Activated T-helper 1 cell treated with Interleukin-2 at 50 U/mL for 16 hours (primary cell): ENCODE results near the gene METTL8.
A peak's percentile ranks its signal among the peaks of the same experiment; 100 is the strongest.
"Not testable (repeated sequence)": the region's sequence is repeated elsewhere in the genome, so short reads cannot be mapped to it uniquely, and the experiment has no call there.

Experiments used
- DNase-seq: peaks from one replicate; pipeline ENCODE4 v3.0.0-alpha.2; 2020; ENCODE audit warnings: low read depth

The METTL8 gene

DNA sequence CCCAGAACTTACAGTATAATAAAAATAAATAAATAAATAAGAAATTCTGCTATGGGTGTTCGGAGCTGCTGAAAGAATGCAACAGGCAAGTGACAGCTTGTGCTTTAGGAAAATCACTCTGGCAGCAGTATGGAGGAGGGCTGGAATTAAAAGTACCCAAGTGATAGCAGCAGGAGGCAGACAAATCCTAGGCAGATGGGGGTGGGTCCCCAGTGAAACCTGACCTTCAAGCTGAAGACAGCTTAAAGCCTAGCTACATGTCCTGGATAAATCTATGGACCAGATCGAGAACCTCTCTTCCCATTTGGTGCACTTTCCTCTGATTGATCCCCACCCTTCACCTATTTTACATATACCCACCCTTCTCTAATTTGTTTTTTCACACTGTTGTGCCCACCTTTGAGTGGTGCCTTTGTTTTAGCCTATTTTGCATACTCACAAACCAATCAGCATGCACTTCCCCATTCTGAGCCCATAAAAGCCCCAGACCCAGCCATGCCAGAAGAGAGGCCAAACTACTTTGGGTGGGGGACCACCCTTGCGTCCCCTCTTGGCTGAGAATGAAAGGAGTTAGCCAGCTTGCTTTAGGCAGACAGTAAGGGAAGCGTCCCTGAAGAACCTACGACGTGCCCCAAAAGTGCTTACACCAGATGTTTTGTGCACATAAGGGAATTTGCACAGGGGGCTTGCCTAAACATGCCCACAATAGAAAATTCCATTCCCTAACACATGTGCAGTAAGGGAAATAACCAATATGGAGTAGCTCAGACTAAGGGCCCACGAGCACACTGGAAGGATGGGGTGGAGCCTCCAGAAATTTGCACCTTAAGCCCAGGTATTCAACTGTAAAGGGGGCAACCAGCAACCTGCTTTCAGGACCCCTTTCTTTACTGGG lies 3.0 kb downstream of the METTL8 start:
- no peak for DNase-seq

- DNase-seq, result not testable (repeated sequence)
Measured at GRCh38 chr2:171422710-171423495, 10.9 kb downstream of the METTL8 start.

DNA sequence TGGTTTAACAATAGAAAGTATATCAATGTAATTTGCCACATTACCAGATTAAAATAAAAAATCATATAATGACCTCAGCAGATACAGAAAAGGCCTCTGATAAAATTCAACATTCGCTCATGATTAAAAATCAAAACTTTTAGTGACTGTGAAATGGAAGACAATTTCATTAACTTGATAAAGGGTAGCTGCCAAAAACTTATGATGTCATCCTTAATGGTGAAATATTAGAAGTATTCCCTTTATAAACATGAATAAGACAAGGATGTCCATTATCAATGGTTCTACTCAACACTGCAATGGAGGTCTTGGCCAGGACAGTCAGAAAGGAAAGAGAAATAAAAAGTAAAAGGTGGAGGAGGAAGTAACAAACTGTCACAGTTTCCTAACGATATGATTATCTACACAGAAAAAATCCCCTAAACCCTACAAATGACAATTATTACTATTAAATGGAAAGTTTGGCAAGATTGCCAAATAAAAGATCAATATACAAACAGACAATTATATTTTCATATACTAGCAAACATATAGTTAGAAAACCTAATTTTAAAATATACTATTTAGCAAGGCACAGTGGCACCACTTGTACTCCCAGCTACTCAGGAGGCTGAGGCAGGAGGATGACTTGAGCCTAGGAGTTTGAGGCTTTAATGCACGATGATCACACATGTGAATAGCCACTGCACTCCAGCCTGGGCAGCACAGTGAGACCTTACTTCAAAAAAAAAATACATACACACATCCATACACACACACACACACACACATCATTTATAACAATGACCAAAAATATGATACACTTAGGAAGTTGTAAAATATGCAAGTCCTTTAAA lies 12.8 kb downstream of the METTL8 start:
- no peak for DNase-seq

DNA sequence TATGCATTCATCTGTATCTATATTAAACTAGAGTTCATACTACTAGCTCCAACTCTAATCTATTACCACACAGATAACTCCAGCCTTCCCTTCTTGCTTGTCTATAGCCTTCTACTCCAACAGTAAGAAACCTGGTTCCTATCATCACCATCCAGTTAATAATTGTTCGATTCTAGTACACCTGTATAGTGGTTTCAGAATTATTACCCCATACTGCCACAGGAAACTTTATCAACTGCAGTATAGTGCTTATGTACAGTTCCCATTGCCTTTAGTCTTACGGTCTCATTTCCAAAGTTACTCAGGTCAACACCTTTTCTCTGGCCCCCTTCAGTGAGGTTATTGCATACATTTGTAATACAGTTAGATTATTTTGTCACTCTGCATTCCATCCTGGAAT lies 14.5 kb downstream of the METTL8 start:
- DNase-seq, result no peak

DNA sequence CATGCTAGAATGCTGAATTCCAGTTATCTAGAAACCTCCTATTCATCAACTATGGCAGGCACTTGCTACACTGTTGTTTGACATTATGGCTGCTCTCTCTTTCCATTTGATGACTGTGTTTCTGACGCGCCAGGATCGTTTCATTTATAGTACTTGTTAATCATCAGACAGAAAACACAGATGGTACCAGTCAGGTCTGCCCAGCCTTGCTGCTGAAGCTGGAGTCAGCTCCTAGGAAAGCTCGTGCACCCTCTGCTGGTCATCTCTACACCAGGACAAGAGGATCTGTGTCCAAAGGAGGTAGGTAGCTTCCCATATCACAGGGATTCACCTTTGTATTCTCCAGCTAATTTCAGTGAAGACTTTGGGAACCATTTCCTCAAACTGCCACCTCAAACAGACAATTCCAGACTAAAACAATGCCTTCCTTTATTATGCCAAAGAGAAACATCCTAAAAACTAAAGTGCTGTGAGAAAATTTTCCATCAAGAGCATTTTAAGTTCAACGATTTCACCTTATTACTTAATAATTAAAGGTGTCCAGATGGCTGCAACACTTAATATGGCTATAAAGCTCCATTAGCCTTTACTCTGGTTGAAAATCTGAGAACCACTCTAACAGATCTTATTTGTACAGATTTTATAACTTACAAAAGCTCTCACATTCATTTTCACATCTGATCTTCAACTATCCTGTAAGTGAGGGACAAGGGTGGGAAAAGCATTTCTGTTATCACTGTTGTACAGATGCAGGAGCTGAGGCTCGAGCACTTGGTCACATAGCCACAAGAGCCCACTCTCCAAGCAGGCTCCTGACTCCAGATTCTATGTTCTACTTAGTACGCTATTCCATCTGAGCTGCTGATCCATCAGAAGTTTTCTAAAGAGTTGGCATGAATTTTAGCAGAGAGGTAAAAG lies 17.5 kb downstream of the METTL8 start:
- peak; percentile 63 for DNase-seq

GRCh38 chr2:171414645-171415044 lies 19.1 kb downstream of the METTL8 start:
- DNase-seq, result not testable (repeated sequence)

DNA sequence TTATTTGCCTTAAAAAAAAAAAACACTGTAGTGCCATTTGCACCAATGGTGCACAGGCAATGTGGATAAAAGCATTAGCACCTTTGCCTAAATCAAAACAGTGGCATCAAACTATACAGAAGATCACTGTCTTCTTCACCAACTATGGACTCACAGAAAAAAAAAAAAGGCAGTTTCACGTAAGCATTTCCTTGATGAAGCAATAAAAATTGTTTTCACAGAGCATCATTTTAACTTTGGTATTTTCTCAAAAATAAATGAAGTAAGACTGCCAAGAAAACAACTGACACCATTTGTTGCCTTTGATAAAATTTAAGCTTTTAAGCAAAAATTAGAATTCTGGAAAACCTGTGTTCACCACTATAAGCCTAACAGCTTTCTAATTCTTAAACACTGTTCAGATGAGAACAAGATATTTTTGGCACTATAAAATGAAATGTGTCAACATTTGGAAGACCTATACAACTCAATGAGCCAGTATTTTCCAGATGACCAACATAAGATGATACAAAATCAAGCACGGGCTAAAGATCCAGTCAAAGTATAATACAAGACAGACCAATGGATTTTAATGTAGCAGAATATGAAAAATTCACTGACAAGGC lies 21.1 kb downstream of the METTL8 start:
- DNase-seq, result no peak

DNA sequence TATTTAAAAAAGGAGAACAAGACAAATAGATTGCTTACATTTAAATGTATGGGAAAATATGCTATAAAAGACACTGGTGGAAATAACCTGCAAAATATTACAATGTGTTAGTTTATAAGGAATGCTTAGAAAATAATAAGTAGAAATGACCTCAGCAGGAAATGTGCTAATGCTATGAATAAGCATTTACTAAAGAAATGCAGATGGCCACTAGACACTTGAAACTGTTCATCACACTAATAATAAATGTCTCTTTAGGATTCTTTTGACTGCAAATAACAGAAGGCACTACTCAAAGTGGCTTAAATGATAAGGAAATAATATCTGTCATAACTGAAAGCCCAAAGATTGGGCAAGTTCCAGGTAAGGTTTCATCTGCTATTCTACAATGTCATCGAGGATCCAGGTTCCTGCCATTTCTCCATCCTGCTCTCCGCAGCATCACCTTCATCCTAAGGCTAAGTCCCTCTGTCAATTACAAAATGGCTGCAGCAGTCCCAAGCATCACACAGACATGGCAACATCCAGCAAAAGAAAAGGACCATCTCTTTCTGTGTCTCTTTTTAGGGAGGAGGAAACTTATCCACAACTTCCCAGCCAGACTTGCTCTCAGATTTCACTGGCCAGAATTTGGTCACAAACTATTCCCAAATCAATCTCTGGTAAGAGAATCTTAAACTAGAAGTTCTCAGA lies 21.9 kb downstream of the METTL8 start:
- DNase-seq, result no peak

DNA sequence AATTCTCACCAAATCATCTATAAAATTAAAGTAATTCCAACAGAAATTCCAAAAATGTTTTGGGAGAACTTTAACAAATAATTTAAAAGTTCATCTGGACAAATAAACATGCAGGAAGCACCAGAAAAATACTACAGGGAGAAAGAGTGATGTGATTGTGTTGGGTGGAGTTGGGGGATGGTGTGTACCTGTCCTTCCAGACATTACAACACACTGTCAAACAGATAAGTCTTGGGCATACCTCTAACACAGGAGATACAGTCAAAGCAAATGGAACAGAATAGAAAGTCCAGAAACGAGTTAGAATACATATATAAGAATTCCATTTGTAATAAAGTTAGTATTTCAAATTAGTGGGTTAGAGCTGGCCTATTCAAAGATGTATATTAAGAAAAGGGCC lies 22.6 kb downstream of the METTL8 start:
- DNase-seq, result no peak

DNA sequence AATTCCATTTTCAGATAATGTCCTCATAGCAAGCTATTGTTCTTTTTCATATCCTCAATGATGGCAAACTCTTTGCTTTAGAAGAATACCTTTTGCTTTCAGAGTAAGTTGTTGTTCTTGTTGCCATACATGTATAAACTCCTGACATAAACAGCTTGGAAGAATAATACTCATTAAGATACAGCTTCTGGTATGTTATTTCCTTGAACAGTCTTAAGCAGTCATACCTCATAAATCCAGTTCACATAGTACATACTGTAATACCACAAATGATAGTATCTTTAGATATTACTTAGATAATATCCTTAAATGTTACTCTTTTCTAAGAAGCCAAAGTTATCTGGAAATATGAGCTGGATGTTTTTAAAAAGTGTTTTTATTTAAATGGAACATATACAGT lies 23.2 kb downstream of the METTL8 start:
- no peak for DNase-seq

GRCh38 chr2:171410101-171410500 lies 23.7 kb downstream of the METTL8 start:
- DNase-seq, result no peak

DNA sequence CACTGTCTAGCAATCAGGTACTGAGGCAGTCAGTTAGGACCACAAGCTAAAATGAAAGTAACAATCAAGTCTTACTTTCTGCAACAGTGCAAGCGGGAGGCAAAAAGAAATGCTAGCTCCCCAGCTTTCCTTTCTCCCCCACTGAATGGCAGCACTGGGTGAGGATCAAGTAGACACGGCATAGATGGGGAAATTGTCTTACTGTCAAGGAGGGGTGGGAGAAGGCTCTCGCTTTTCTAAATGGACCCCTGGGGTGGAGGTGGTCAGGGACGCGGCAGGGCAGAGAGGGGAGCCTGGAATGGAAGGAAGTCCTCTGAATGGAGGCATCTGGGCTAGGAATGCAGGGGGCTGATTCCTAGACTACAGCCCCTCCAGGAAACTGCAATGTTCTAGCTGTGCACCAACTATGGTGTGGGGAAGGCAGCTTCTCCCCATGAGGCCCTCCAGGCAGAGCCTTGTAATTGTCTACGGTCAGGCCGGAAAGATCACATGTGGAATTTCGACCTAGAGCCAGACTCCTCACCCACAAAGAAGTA lies 24.3 kb downstream of the METTL8 start:
- no peak for DNase-seq

GRCh38 chr2:171407676-171408044 lies 26.1 kb downstream of the METTL8 start:
- DNase-seq, result no peak

- no peak for DNase-seq
Measured at GRCh38 chr2:171407030-171407675, 26.6 kb downstream of the METTL8 start.

DNA sequence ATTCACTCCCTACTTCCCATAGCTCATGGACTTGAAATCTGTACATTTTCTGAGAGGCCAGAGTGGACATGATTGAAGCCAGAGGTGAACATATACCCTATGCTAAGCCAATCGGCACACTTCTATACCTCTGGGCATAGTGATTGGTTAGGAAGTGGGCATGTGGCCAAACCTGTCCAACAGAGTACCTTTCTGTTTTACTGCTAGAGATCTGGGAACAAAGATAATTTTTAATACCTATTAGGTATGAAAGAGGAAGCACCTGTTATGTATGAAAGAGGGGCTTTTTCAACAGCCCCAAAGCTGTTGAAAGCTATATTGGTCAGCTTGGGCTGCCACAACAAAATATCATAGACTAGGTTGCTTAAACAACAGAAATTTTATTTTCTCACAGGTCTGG lies 27.7 kb downstream of the METTL8 start:
- no peak for DNase-seq

- no peak for DNase-seq
Measured at GRCh38 chr2:171405546-171405945, 28.2 kb downstream of the METTL8 start.

DNA sequence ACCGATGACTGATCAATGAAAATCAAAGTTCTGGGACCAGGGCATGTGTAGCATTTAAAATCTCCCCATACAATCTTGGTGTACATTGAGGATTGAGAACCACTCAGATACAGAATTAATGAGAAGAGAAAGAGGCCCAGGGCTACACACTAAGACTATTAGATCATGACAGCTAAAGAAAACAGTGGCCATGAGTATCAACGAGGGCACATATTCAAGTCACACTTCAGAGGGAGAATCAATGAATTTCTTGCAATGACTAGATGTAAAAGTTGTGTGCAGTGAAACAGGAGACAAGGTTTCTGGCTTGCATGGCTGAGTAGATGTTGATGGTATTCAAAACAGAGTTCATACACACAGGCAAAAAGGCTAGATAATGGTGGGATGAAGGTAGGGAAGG lies 29.1 kb downstream of the METTL8 start:
- no peak for DNase-seq

GRCh38 chr2:171404261-171404660 lies 29.5 kb downstream of the METTL8 start:
- no peak for DNase-seq

- DNase-seq, result no peak
Measured at GRCh38 chr2:171402906-171403580, 30.7 kb downstream of the METTL8 start.
